ENCODE results near the gene TNFSF10.
A peak's percentile ranks its signal among the peaks of the same experiment; 100 is the strongest.

TNFSF10 gene

GRCh38 chr3:172516318-172517214 is 6.7 kb downstream of the TNFSF10 start:
- peak in 1 of 2 donors; percentile 41 for DNase-seq

- no peak for DNase-seq
These were observed 7.9 kb downstream of the TNFSF10 start for GRCh38 chr3:172515130-172515918.

- no peak for DNase-seq
These were observed 8.6 kb downstream of the TNFSF10 start for GRCh38 chr3:172514678-172515077.

- peak in 1 of 2 donors; percentile 58 for DNase-seq
These were observed 9.7 kb downstream of the TNFSF10 start for GRCh38 chr3:172513488-172513887.

GRCh38 chr3:172511783-172512762 is 11.2 kb downstream of the TNFSF10 start:
- DNase-seq, result peak; percentile 65 to 74

- no peak for DNase-seq
These were observed 17.1 kb downstream of the TNFSF10 start for GRCh38 chr3:172506094-172506493.

- DNase-seq, result no peak
These were observed 21.7 kb downstream of the TNFSF10 start for GRCh38 chr3:172501540-172501939.

GRCh38 chr3:172490198-172490669 is 33.0 kb downstream of the TNFSF10 start:
- DNase-seq, result peak; percentile 72 to 79

- peak in 1 of 2 donors; percentile 22 for DNase-seq
These were observed 45.1 kb downstream of the TNFSF10 start for GRCh38 chr3:172478116-172478515.

GRCh38 chr3:172476347-172476746 is 46.9 kb downstream of the TNFSF10 start:
- no peak for DNase-seq

GRCh38 chr3:172475703-172476102 is 47.5 kb downstream of the TNFSF10 start:
- no peak for DNase-seq

- no peak for DNase-seq
These were observed 51.3 kb downstream of the TNFSF10 start for GRCh38 chr3:172471903-172472302.

- DNase-seq, result no peak
These were observed 52.6 kb downstream of the TNFSF10 start for GRCh38 chr3:172470588-172470987.

GRCh38 chr3:172467170-172467824 is 55.9 kb downstream of the TNFSF10 start:
- no peak for DNase-seq

GRCh38 chr3:172466553-172467130 is 56.6 kb downstream of the TNFSF10 start:
- DNase-seq, result no peak

- DNase-seq, result no peak
These were observed 57.9 kb downstream of the TNFSF10 start for GRCh38 chr3:172465281-172465680.

- no peak for DNase-seq
These were observed 58.9 kb downstream of the TNFSF10 start for GRCh38 chr3:172464306-172464705.

- peak in 1 of 2 donors; percentile 60 for DNase-seq
These were observed 61.6 kb downstream of the TNFSF10 start for GRCh38 chr3:172461530-172462138.

- no peak for DNase-seq
These were observed 66.8 kb downstream of the TNFSF10 start for GRCh38 chr3:172456404-172456803.
